Cardiac muscle cell (in vitro differentiated cells and primary cell): ENCODE data around the gene FYB1. TPM values are rescaled to one million over a fixed set of nuclear protein-coding genes. Genes with fewer than 3 reads are reported as not detected.
"Not testable (repeated sequence)": the region's sequence is repeated elsewhere in the genome, so short reads cannot be mapped to it uniquely, and the experiment has no call there.

Experiments used
- DNase-seq, 2 donors: peaks; one replicate each; pipeline versions ENCODE4 v3.0.0 to v3.0.0-alpha.2; 2010 to 2017; ENCODE audit warnings: low read depth in 1 of 2, low spot score in 1 of 2
- H3K27ac ChIP-seq: fragments of 200-600 bp; sonication (generic); 2 replicates; pipeline ENCODE4 v1.5.1; 2016
- H3K27me3 ChIP-seq: fragments of 200-600 bp; sonication (generic); 2 replicates; pipeline ENCODE4 v1.6.0; 2016; ENCODE audit warnings: control low read depth
- H3K36me3 ChIP-seq: fragments of 200-600 bp; sonication (generic); 2 replicates; pipeline ENCODE4 v1.5.1; 2016; ENCODE audit warnings: control low read depth
- H3K4me1 ChIP-seq: fragments of 200-600 bp; sonication (generic); 2 replicates; pipeline ENCODE4 v1.8.1; 2017; ENCODE audit warnings: low read depth, mild to moderate bottlenecking, mixed run types
- H3K4me3 ChIP-seq: fragments of 200-600 bp; sonication (generic); 2 replicates; pipeline ENCODE4 v1.5.1; 2016; ENCODE audit warnings: mild to moderate bottlenecking
- H3K9me3 ChIP-seq: fragments of 200-600 bp; sonication (generic); 2 replicates; pipeline ENCODE4 v1.5.1; 2017; ENCODE audit warnings: low read depth, mild to moderate bottlenecking, control low read depth
- polyA plus RNA-seq: library from polyadenylated mRNA; unstranded; fragments of >200 nt; fragmentation: Nextera tagmentation; extraction: Ambion mirVana; gene quantifications from 2 replicates; pipeline ENCODE4 v1.2.1, GENCODE V29; 2016
- total RNA-seq: library from RNA; depleted of rRNA; stranded (reverse); fragments of >200 nt; gene quantifications from 2 replicates; pipeline ENCODE4 v1.2.3, GENCODE V29; 2016
- TF ChIP-seq, protein P1 (sequence below): IDR thresholded peaks from 2 replicates; pipeline ENCODE4 v1.5.1; 2012; ENCODE audit warnings: low read depth, mild to moderate bottlenecking, low read length

Gene FYB1
- total and polyA plus RNA-seq, 2 experiments from 2014 or later: not detected

- H3K27ac ChIP-seq: no peak overlapping the region
- TF ChIP-seq, protein P1, sequence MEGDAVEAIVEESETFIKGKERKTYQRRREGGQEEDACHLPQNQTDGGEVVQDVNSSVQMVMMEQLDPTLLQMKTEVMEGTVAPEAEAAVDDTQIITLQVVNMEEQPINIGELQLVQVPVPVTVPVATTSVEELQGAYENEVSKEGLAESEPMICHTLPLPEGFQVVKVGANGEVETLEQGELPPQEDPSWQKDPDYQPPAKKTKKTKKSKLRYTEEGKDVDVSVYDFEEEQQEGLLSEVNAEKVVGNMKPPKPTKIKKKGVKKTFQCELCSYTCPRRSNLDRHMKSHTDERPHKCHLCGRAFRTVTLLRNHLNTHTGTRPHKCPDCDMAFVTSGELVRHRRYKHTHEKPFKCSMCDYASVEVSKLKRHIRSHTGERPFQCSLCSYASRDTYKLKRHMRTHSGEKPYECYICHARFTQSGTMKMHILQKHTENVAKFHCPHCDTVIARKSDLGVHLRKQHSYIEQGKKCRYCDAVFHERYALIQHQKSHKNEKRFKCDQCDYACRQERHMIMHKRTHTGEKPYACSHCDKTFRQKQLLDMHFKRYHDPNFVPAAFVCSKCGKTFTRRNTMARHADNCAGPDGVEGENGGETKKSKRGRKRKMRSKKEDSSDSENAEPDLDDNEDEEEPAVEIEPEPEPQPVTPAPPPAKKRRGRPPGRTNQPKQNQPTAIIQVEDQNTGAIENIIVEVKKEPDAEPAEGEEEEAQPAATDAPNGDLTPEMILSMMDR: no peak
- no peak for DNase-seq
- H3K9me3 ChIP-seq: no peaks in the 10 kb centered on the region
- H3K4me1 ChIP-seq: no peaks in the 10 kb centered on the region
- H3K4me3 ChIP-seq: no peak overlapping the region
- H3K27me3 ChIP-seq: no peaks in the 10 kb centered on the region
- H3K36me3 ChIP-seq: no peaks in the 10 kb centered on the region
Measured at GRCh38 chr5:39226100-39226451, 6.7 kb upstream of the FYB1 start.

- no peaks in the 10 kb centered on the region for H3K36me3 ChIP-seq
- H3K4me3 ChIP-seq: no peak overlapping the region
- H3K4me1 ChIP-seq: no peaks in the 10 kb centered on the region
- no peak for DNase-seq
- TF ChIP-seq, protein P1: no peak
- no peaks in the 10 kb centered on the region for H3K9me3 ChIP-seq
- H3K27me3 ChIP-seq: no peaks in the 10 kb centered on the region
- no peak overlapping the region for H3K27ac ChIP-seq
Measured at GRCh38 chr5:39225405-39226099, 6.2 kb upstream of the FYB1 start.

- Histone ChIP-seq H3K36me3 (no peaks in the 10 kb centered on the region), H3K27me3 (no peaks in the 10 kb centered on the region), H3K27ac (no peak overlapping the region), H3K9me3 (no peaks in the 10 kb centered on the region), H3K4me3 (no peak overlapping the region), H3K4me1 (no peaks in the 10 kb centered on the region)
- TF ChIP-seq, protein P1: no peak
- DNase-seq: peak in 1 of 2 donors; percentile 46
Measured at GRCh38 chr5:39224196-39224761, 4.9 kb upstream of the FYB1 start.

- H3K4me3 ChIP-seq: no peak overlapping the region
- TF ChIP-seq, protein P1: no peak
- no peaks in the 10 kb centered on the region for H3K4me1 ChIP-seq
- no peak for DNase-seq
- no peaks in the 10 kb centered on the region for H3K27me3 ChIP-seq
- H3K27ac ChIP-seq: no peak overlapping the region
- H3K9me3 ChIP-seq: no peaks in the 10 kb centered on the region
- H3K36me3 ChIP-seq: no peaks in the 10 kb centered on the region
Measured at GRCh38 chr5:39223565-39224156, 4.3 kb upstream of the FYB1 start.

- not testable (repeated sequence) for H3K4me1 ChIP-seq, H3K9me3 ChIP-seq, H3K36me3 ChIP-seq, H3K27me3 ChIP-seq, H3K27ac ChIP-seq, H3K4me3 ChIP-seq, DNase-seq
Measured at GRCh38 chr5:39221671-39222070, 2.3 kb upstream of the FYB1 start.

DNA sequence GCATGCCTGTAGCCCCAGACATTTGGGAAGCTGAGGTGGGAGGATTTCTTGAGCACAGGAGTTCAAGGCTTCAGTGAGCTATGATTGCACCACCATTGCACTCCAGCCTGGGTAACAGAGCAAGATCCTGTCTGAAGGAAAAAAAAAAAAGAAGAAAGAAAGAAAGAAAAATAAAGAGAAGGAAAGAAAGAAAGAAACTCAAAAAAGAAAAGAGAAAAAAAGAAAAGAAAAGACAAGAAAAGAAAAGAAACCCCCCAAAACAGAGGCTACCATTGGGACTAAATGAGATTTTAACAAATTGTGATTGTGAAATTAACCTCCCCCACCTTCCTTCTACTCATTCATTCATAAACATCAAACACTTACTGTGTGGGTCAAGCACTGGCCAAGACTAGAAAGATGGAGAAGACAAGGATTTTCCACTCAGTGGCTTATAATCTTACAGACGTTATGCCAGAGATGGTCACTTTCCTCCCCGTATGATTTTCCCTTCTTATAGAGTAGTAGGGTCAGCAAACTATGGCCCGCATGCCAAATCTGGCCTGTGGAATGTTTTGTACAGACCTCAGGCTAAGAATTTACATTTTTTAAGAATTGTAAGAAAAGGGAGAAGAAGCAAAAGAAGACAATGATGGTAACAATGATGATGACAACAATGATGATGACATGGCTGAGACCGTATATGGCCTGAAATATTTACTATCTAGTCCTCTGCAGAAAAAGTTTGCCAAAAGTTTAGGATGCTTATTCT, 1.1 kb upstream of the FYB1 start:
- H3K27me3 ChIP-seq: no peaks in the 10 kb centered on the region
- TF ChIP-seq, protein P1: no peak
- H3K36me3 ChIP-seq: no peaks in the 10 kb centered on the region
- no peak for DNase-seq
- H3K9me3 ChIP-seq: no peaks in the 10 kb centered on the region
- no peak overlapping the region for H3K4me3 ChIP-seq
- no peak overlapping the region for H3K27ac ChIP-seq
- H3K4me1 ChIP-seq: no peaks in the 10 kb centered on the region
